NCI-H1436 (cell line): ENCODE results near the gene INPP1.

Source experiments
- DNase-seq: peaks from one replicate; lab custom pipeline; 2025; lab: John Stamatoyannopoulos, UW

The INPP1 gene

DNA sequence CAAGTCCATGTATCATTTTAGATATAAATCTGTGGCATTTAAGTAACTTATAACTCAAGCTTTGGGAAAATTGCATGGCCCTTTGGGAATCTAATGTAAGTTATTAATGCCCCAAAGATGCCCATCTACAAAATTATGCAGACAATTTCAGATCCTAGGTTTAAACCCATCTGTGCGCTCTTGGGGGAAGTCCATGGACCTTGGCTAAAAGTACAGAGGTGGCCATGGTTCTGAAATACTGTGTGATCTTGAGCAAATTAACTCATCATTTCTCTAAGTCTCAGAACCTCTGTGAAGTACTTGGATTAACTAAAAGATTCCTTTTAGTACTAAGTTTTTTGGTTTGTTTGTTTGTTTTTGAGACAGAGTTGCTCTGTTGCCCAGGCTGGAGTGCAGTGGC, 19.5 kb downstream of the INPP1 start:
- no peak for DNase-seq

DNA sequence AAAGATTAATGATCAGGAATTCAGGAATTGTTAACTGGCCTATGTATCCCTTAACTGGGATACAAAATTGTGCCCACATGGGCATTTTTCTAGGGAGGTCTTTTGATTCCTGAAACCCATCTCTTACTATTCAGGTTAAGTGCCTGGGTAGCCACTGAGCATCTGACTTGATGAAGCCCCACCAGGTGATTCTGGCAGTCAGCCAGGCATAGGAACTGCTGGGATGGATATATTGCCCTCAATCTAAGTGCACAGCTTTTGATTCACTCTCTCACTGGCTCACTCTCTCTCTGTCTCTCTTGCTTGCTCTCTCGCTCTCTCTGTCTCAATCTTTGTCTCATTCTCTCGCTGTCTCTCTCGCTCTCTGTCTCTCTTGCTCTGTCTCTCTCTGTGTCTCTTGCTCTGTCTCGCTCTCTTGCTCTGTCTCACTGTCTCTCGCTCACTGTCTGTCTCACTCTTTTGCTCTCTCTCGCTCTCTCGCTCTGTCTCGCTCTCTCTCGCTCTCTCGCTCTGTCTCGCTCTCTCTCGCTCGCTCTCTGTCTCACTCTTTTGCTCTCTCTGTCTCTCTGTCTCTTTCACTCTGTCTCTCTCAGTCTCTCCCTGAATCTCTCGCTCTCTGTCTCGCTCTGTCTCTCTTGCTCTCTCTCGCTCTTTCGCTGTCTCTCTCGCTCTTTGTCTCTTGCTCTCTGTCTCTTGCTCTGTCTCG, 22.3 kb downstream of the INPP1 start:
- DNase-seq = no peak

DNA sequence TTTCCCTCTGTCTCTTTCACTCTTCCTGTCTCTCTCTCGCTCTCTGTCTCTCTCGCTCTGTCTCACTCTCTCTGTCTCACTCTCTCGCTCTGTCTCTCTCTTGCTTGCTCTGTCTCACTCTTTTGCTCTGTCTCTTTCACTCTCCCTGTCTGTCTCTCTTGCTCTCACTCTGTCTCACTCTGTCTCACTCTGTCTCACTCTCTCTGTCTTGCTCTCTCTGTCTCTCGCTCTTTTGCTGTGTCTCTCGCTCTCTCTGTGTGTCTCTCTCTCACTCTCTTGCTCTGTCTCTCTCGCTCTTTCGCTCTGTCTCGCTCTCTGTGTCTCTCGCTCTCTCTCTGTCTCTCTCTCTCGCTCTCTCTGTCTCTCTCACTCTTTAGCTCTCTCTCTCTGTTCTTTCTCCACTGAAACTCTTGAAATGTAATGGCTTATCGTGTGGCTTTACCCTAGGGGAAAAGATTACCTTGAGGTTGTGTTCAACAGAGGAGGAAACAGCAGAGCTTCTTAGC, 22.9 kb downstream of the INPP1 start:
- DNase-seq = no peak

DNA sequence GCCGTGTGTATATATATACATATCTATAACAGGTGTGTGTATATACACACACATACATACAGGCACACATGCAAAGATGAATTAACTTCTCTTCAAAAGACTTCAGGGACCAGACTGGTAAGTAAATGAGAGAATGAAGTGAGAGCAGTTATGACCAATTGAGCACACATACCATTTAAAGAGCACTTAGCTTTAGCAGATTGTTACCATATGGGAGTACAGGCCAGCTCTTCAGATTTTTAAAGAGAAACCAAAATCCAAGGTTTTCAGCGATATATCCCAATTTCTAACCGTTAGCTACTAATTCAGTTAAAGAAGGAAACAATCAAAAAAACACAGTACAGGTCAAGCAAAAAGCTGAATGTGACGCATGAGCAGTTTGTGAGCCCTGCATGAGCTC, 23.7 kb downstream of the INPP1 start:
- DNase-seq = no peak

DNA sequence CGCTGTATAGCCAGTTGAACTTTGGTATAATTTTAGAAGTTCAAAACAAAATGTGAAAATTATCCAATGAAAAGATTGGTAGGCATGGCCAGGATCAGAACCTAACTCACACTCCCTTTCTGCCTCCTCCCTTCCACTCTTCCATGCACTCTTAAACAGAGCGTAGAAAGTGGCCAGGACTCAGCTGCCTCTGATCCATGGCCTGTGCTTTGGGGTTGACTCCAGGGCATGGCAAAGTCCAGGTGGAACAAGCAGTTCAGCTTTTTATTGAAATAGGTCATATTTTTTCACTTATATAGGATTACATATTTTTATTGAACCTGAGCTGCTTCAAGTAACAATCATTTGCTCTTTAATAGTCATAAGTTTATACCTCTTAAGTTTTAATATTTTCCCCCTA, 26.2 kb downstream of the INPP1 start:
- DNase-seq = no peak

DNA sequence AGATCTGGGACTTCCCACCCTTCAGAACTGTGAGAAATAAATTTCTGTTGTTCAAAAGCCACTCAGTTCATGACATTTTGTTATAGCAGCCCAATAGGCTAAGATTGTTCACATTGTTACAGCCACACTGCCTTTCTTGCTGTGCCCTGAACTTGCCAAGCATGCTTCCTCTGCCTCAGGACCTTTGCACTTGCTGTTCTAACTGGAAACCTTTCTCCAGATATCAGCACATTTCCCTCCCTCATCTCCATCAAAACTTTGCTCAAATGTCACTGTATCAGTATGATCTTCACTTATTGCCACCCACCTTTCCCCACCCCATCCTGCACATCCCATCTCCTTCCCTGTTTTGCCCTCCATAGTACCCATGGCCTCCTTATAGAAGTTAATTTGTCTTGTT, 32.7 kb downstream of the INPP1 start:
- no peak for DNase-seq

DNA sequence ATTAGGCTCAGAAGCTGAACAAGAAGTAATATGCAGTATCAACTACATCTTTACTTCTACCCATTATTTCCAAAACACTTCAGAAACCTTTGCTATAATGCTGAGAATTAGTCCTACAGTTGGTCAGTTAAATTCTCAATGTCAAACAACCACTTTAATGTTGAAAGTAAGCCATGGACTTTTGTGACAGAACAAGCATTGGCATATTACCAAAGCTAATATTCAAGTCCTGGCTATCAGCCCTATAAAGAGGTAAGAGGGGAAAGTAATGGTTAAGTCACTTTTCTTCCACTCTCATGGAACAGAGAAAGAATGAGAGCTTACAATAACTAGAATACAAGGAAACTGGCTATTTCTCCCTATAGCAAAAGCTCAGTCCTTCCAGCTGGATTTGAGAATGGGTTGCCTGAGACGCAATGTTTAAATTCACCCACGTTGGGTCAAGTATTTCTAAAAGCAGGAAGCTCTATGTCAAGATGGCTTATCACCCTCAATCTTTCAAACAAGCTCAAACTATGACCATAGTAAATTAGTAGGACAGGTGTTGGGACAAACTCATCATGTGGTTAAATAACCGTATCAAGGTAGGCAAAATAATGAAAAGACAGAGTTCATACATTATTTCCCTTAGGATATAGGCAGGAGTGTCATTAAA, 33.3 kb downstream of the INPP1 start:
- DNase-seq = no peak

DNA sequence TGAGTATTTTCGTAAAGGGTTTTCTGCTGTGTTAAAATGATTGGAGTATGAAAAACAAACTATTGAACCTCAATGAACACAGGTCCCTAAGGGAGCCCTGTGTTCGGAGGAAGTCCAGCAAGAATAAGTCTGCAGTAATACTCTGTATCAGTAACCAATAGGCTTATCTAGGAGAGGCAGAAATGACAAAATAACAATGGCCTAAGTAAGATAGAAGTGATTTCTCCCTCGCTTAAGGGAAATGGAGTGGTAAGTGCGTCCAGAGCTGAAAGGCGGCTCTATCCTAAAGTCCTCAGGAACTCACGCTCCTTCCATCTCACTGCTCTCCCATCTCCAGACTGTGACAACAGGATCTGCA, 35.5 kb downstream of the INPP1 start:
- DNase-seq = no peak

DNA sequence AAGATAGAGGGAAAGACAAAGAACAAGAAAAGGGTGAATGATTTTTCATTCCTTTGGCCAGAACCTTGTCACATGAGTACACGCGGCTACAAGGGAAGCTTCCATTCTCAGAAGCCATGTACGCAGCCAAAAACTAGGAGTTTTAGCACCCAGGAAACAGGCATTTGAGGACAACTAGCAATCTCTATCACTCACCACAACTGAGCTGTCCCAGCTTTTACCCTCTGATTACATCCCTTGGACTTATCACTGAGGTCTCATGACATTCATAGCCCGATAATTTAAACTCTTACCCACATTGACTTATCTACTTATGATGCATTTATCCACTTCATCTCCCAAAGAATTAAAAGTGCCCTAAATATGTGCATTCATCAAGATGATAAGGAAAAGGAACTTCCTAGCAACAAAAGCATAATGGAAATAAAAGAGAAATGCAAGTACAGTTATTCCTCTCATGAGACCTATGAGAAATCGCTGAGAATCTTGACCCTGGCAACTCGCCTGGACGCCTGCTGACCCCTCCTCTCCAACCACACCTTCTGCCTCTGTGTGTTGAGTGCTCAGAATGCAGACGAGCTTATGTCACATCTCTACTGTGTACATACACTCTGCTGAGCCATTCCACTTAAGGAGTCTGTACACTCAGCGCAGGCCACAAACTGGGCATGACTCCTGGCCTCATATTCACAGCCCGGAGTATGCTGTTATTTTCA, 36.0 kb downstream of the INPP1 start:
- no peak for DNase-seq

DNA sequence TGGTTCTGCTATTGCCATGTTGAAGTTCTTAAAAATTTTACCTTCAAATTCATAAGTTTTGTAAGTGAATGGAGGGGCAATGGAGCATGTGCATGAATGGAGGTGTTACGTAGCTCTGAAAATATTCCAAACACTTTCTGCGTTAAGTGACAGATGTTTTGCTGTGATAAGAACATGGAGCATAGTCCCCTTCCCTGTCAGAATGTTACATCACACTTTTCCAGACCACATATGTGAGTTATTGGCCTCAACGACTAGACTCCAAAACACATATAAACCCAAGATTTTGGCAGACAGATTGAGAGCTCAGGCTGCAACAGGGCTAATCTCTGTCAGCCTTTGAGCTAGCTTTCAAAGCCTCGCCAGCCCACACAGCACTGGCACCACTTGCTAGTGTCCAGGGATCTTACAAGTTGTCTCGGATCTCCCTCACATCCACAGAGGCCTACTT, 37.6 kb downstream of the INPP1 start:
- no peak for DNase-seq

DNA sequence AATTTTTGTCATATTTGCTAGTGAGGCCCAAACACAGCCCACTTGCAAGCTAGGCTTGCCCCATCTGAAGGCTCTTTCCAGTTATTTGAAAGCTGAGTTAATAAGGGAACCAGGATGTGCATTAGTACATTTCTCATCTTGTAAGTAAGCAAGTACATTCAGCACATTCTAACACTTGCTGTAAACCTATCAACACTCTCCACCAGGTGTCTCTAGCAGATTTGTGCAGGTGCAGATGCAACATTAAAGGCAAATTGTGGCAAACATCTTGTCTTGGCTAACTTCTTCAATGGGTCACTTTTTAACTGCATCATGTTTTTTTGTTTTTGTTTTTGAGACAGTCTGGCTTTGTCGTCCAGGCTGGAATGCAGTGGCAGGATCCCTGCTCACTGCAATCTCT, 39.5 kb downstream of the INPP1 start:
- peak; percentile 54 for DNase-seq

DNA sequence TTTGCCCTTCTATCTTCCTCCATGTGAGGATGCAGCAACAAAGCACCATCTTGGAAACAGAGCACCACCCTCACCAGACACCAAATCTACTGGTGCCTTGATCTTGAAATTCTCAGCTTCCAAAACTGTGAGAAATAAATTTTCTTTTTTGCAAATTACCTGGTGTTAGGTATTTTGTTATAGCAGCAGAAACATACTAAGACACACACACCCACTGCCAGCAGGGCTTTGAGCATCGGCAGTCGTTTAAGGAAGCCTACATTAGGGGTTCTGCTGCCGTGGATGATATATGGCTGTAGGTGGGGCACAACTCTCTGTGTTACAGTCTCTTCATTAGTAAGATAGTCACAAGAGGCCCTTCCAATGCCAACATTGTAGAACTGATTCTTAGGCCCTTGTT, 44.0 kb downstream of the INPP1 start:
- no peak for DNase-seq

DNA sequence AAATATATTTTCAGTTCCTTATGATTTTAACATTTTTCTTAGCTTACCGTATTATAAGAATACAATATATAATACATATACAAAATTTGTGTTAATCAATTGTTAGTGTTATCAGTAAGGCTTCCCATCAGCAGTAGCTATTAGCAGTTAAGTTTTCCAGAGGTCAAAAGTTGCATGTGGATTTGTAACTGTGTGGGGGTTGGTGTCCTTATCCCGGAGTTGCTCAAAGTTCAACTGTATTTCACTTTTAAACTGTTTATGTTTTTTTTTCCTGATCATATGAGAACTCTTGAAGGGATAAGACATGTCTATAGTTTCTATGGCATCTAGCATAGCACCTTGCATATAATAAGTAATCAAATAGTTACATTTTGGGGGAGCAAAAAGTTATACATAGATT, 52.9 kb downstream of the INPP1 start:
- DNase-seq = no peak

DNA sequence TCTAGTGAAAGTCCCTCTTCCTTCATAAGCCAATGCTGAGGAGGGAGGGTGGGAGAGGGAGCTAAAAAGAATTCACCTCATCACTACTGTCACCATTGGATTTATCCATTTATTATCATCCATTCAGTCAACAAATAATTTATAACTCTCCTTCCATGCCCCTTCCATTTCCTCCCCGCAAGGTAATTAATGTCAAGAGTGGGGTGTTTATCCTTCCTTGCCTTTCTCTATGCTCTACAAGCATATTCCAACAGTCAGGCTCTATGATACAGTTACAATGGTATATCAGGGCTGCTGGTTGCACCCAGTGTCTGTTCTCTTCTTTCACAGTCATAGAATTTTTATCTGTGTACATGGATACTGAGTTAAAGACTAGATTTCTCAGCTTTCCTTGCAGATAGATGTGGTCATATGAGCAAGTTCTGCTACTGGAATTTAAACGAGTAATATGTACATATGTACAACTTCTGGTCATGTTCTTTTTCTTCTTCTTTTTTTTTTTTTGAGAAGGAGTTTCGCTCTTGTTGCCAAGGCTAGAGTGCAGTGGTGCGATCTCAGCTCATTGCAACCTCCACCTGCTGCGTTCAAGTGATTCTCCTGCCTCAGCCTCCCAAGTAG, 59.7 kb downstream of the INPP1 start:
- DNase-seq = no peak

DNA sequence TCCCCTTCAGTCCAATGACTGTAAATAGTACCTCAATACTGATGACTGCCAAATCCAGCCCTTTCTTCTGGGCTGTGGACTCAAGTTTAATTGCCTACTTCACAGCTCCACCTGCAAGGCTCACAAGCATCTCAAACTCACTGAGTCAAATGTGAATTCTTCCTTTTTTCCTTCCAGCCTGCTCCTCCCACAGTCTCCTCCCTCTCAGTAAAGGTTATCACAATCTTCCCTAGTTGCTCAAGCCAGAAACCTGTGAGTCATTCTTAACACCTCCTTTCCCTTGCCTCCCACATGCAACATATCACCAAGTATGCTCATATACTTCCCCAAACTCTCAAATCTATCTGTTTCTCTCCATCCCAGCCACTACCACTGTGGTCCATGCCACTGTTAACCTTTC, 61.1 kb downstream of the INPP1 start:
- DNase-seq = no peak

DNA sequence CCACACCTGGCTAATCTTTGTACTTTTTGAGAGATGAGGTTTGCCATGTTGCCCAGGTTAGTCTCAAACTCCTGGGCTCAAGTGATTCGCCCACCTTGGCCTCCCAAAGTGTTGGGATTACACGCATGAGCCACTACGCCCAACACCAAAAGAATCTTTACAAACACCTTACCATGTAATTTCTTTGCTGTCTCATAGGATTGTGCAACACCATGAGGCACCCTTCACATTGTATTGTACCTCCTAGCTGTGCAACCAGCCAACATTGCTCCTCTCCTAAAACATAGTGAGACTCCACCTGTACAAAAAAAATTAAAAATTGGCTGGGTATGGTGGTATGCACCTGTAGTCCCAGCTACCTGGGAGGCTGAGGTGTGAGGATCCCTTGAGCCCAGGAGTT, 61.7 kb downstream of the INPP1 start:
- no peak for DNase-seq

DNA sequence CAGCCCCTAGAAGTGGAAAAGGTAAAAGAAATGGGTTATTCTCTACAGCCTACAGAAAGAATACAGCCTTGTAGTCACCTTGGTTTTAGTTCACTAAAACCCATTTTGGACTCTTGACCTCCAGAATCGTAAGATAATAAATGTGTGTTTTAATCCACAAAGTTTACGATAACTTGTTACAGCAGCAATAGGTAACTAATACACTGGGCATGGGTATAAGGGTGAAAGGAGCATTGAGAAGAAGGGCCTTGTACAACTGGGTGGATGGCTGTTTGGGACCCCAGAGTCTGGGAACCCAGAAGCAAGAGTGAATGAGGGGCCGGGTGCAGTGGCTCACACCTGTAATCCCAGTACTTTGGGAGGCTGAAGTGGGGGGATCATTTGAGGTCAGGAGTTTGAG, 62.6 kb downstream of the INPP1 start:
- no peak for DNase-seq

DNA sequence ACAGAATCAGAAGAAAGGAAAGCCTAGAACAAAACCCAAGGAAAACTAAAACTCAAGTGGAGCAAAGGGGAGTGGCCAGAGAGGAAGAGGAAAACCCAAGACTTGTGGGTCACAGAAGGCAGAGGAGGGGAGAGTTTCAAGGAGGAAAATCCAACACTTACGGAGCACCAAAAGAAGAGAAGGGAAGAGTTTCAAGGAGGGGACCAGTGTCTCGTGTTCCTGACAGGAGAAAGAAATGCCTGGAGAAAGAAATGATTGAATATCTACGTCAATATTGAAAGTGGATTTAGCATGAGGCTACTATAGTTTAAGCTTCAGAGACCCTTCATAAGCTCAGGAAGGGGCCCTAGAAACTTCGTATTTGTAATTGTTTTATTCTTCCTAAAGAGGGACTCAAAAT, 63.4 kb downstream of the INPP1 start:
- DNase-seq = no peak

DNA sequence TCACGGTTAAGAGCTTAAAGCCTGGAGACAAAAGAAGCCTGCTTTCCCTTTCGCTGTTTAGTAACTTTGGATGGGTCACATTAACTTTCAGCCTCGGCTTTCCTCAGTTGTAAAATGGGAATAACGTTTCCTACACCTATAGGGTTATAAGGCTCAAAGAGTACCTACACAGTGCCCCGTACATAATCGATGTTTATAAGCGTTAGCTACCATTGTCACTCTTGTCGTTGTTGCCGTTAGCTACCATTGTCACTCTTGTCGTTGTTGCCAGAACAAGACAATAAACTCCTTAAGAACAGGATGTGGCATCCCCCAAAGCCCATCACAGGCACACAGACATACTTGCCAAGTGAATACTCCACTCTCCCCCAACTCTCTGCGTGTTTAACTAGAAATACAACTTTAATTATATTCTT, 63.9 kb downstream of the INPP1 start:
- DNase-seq = peak; percentile 43

DNA sequence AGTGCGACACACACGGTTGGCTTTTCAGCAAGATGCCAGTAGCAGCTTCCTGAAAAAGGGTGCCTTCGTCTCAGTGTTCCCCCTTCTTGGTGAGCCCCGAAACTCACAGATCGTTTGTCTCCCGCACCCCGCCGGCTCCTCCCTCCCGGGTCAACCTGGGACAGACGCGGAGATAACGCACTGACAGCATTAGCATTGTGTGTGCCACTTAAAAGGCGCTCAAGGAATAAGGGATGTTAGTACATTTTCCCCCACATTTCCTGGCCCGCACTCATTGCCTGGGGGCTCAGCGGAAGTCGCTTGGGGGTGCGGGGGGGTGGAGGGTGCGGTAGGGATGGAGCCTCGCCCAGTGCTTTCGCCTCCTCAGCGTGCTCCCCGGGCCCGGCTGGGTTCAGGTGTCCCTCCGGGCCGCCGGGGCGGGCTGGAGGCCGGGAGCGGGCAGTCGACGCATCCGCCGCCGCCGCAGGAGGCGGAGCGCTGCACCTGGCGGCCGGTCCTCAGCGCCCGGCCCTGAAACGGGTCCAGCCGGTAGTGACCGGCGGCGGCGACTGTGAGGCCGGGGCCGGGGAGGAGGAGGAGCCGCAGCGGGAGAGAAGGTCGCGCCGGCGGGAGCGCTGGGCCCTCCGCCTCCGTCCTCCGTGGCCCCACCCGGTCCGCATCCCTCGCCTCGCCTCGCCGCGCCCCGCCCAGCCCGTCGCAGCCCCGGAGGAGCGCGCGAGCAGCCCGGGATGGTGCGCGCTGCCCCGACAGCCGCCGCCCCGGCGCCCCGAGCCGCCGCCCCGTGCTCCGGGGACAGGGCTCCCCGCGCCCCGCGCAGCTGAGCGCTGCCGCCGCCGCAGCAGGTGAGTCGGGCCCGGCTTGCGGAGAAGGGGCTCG, 64.5 kb downstream of the INPP1 start, which contains the start of gene MFSD6:
TSS of gene MFSD6 (plus strand) at position 694 of the 876 bp plus-strand sequence. CDS start 27,675 bp downstream, outside the sequence.
- DNase-seq = peak; percentile 49

DNA sequence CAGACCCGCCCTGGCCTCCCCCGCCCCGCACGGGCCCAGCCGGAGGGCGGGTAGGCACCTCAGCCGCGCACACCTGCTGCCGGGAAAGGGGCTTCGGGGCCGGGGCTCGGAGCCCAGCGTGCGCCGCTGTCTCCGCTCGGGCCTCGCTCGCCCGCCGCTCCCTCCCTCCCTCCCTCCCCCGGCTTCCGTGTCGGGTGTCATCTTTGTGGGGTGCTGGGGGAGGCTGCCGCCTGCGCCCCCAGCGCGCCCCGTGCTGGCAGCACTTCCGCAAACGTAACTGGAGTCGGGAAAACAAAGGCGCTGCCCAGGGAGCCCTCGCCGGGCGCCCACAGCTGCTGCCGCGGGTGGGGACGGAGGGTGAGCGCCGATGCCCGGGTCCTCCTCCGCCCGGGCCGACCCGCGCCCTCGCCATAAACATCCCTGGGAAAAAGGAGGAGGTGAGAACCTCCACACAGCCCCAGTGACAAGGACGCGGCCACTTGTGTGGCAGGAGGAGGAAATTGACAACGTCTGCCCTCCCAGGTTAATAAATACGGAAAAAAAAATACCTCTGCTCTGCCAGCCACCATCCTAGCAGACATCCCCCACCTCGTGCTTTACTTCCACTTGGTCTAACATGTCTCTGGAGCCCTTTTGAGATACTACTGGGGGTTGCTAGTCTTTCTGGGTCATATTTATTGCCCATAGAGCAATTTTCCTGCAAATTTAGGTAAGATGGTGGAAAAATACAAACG, 65.3 kb downstream of the INPP1 start:
- DNase-seq = peak; percentile 42
